DMS79 treated with DMSO at 0.1 percent for 48 hours (cell line): Measurements from ENCODE around the gene BAHCC1.

Experiments
- DNase-seq: peaks from one replicate; lab custom pipeline; 2025; lab: John Stamatoyannopoulos, UW

BAHCC1 gene

GRCh38 chr17:81461607-81462500 lies 66.6 kb downstream of the BAHCC1 start:
- DNase-seq, result no peak

- DNase-seq, result no peak
Observed at GRCh38 chr17:81462506-81463125, 67.4 kb downstream of the BAHCC1 start.

- DNase-seq, result no peak
Observed at GRCh38 chr17:81463506-81463905, 68.2 kb downstream of the BAHCC1 start.

- DNase-seq, result no peak
Observed at GRCh38 chr17:81464586-81464985, 69.3 kb downstream of the BAHCC1 start.

GRCh38 chr17:81465910-81466309 lies 70.7 kb downstream of the BAHCC1 start:
- DNase-seq, result no peak

GRCh38 chr17:81466564-81467472 lies 71.6 kb downstream of the BAHCC1 start:
- DNase-seq, result no peak

GRCh38 chr17:81468111-81468769 lies 73.0 kb downstream of the BAHCC1 start:
- no peak for DNase-seq

GRCh38 chr17:81468770-81469121 lies 73.5 kb downstream of the BAHCC1 start:
- DNase-seq, result no peak

- no peak for DNase-seq
Observed at GRCh38 chr17:81469266-81469665, 74.0 kb downstream of the BAHCC1 start.

GRCh38 chr17:81470270-81470943 lies 75.2 kb downstream of the BAHCC1 start:
- DNase-seq, result no peak

GRCh38 chr17:81470944-81471817 lies 75.9 kb downstream of the BAHCC1 start:
- no peak for DNase-seq

GRCh38 chr17:81471818-81472456 lies 76.7 kb downstream of the BAHCC1 start:
- DNase-seq, result no peak

- no peak for DNase-seq
Observed at GRCh38 chr17:81473019-81473418, 77.8 kb downstream of the BAHCC1 start.

- no peak for DNase-seq
Observed at GRCh38 chr17:81474958-81475357, 79.7 kb downstream of the BAHCC1 start.

- no peak for DNase-seq
Observed at GRCh38 chr17:81476097-81476496, 80.8 kb downstream of the BAHCC1 start.

GRCh38 chr17:81476635-81477034 lies 81.4 kb downstream of the BAHCC1 start:
- DNase-seq, result no peak

GRCh38 chr17:81477173-81477572 lies 81.9 kb downstream of the BAHCC1 start:
- DNase-seq, result no peak

- DNase-seq, result no peak
Observed at GRCh38 chr17:81478119-81478518, 82.9 kb downstream of the BAHCC1 start.

GRCh38 chr17:81479175-81480071 lies 84.2 kb downstream of the BAHCC1 start:
- no peak for DNase-seq
